Measurements from ENCODE around the gene VAC14.

DNA sequence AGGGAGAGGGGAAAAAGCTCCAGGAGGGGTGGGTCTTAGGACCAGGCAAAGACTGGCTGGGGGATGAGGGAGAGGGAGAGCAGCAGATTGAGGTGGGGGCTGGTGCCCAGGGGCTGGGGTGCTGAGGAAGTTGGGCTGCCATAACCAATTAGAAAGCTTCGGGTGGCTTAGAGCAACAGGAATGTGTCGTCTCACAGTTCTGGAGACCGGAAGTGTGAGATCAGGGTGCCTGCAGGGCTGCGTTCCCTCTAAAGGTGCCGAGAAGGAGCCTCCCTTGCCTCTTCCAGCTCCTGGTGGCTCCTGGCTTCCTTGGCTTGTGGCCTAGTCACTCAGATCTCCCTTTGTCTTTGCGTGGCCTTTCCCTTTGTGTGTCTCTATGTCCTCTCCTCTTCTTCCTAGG lies 152.4 kb downstream of the VAC14 start:
- TF ChIP-seq, protein P1, sequence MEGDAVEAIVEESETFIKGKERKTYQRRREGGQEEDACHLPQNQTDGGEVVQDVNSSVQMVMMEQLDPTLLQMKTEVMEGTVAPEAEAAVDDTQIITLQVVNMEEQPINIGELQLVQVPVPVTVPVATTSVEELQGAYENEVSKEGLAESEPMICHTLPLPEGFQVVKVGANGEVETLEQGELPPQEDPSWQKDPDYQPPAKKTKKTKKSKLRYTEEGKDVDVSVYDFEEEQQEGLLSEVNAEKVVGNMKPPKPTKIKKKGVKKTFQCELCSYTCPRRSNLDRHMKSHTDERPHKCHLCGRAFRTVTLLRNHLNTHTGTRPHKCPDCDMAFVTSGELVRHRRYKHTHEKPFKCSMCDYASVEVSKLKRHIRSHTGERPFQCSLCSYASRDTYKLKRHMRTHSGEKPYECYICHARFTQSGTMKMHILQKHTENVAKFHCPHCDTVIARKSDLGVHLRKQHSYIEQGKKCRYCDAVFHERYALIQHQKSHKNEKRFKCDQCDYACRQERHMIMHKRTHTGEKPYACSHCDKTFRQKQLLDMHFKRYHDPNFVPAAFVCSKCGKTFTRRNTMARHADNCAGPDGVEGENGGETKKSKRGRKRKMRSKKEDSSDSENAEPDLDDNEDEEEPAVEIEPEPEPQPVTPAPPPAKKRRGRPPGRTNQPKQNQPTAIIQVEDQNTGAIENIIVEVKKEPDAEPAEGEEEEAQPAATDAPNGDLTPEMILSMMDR (IDR thresholded peaks at IDR 0.05) = no peak
- no peak for TF ChIP-seq POLR2A (IDR thresholded peaks at IDR 0.05)
